NT2/D1 (cell line): ENCODE measurements around the gene RCCD1.
A peak's percentile ranks its signal among the peaks of the same experiment; 100 is the strongest.

Source experiments
- DNase-seq: peaks from one replicate; pipeline ENCODE4 v3.0.0-alpha.2; 2011; ENCODE audit warnings: low read depth, low spot score
- H3K27me3 ChIP-seq: 2 replicates; pipeline ENCODE4 v1.6.0; 2011; ENCODE audit warnings: mild to moderate bottlenecking; ENCODE audit not compliant: insufficient read length, insufficient read depth
- H3K36me3 ChIP-seq: 2 replicates; pipeline ENCODE4 v1.6.1; 2011; ENCODE audit warnings: mild to moderate bottlenecking, low read length, mixed read lengths; ENCODE audit not compliant: insufficient read depth, insufficient read length
- H3K4me1 ChIP-seq: 2 replicates; pipeline ENCODE4 v1.5.1; 2011; ENCODE audit not compliant: insufficient read depth, insufficient read length
- H3K4me3 ChIP-seq: 2 replicates; pipeline ENCODE4 v1.5.1; 2011; ENCODE audit warnings: low read depth; ENCODE audit not compliant: insufficient read length
- H3K9ac ChIP-seq: 2 replicates; pipeline ENCODE4 v1.6.0; 2011; ENCODE audit warnings: low read depth; ENCODE audit not compliant: insufficient read length
- H3K9me3 ChIP-seq: 2 replicates; pipeline ENCODE4 v1.5.1; 2011; ENCODE audit warnings: mild to moderate bottlenecking, low read length; ENCODE audit not compliant: insufficient read depth
- SUZ12 ChIP-seq: IDR thresholded peaks from 2 replicates; pipeline ENCODE4 v1.6.1; 2011; ENCODE audit not compliant: insufficient read length, insufficient read depth; ENCODE audit errors: extremely low read depth
- YY1 ChIP-seq: IDR thresholded peaks from 2 replicates; pipeline ENCODE4 v1.6.1; 2011; ENCODE audit not compliant: insufficient read length, insufficient read depth
- ZNF274 ChIP-seq: IDR thresholded peaks from 2 replicates; pipeline ENCODE4 v1.6.1; 2011; ENCODE audit warnings: mild to moderate bottlenecking, low read depth, low read length

Gene RCCD1

DNA sequence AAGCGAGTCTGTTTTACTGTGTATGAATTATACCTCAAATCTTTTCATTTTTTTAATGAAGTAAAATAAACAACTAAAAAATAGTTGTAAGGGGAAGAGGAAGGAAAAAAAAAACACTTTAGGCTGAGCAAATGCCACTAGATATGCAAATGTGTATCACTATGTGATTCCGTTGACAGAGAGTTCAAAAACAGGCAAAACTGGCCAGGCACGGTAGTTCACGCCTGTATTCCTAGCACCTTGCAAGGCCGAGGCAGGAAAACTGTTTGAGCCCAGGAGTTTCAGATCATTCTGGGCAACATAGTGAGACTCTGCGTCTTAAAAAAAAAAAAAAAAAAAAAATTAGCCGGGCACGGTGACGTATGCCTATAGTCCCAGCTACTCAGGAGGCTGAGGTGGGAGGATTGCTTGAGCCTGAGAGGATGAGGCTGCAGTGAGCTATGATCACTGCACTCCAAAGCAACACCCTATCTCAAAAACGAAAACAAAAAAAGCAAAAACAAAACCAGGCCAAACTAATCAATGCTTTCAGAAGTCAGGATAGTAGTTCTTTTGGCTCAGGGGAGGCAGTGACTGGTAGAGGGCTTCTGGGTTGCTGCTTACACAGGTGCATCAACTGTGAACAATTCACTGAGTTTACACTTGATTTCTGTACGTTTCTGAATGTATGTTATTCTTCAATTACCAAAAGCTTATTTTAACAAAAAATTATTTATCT is 32.3 kb downstream of the RCCD1 start:
- Histone ChIP-seq H3K36me3 (peaks cover 28% of the 10 kb centered on the region), H3K4me1 (peaks cover 7% of the 10 kb centered on the region), H3K4me3 (no peak overlapping the region), H3K27me3 (no peaks in the 10 kb centered on the region), H3K9ac (no peak overlapping the region), H3K9me3 (no peaks in the 10 kb centered on the region)
- no peak for DNase-seq
- no peak for TF ChIP-seq YY1
- no peak for TF ChIP-seq SUZ12
- no peak for TF ChIP-seq ZNF274

DNA sequence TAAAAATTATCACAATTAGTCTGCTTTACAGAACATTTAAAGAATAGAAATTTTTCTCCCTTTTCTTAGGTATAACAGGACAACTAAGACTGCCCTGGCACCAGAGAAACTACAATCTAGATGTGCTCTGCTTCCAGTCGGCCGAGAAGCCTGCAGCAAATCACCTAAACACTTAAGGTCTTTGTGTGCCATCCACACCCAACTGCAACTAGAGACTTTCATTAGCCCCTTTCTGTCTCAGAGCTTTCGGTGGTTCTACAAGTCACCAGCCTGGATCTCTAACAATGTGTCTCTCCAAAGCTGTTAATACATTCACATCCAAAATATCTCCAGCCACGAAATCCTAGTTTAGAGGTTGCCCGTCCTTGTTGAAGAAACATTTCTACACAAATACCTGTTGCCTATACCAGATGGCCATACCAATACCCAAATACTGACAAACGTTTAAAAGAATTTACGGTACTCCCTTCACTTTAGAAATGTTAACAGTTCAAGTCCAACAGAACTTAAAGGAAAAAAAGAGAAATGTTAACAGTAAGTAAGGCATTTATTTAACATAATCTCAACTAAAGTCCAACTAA is 33.0 kb downstream of the RCCD1 start:
- no peaks in the 10 kb centered on the region for H3K9me3 ChIP-seq
- peaks cover 8% of the 10 kb centered on the region for H3K4me1 ChIP-seq
- H3K36me3 ChIP-seq: peaks cover 22% of the 10 kb centered on the region
- no peaks in the 10 kb centered on the region for H3K27me3 ChIP-seq
- DNase-seq: no peak
- TF ChIP-seq SUZ12 (no peak), ZNF274 (no peak), YY1 (no peak)
- H3K4me3 ChIP-seq: no peak overlapping the region
- H3K9ac ChIP-seq: no peak overlapping the region

DNA sequence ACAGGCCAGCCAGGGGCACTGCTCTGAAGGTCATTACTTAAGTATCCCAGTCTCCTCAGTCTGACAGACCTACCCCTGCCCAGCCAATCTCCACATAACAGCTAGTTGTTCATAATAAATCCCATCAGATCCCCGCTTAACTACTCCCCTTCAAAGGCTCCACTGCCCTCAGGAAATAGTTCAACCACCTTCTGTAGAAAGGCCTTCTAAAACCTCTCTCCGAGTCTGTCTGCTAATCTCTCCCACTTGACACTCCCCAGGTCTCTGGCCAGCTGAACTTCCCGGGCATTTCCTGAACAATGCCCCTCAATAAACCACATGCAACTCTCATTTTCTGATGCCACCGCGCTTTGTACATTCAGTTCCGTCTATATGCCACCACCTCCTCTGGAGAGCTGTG is 33.6 kb downstream of the RCCD1 start:
- Histone ChIP-seq H3K27me3 (no peaks in the 10 kb centered on the region), H3K4me3 (no peak overlapping the region), H3K4me1 (peaks cover 8% of the 10 kb centered on the region), H3K9me3 (no peaks in the 10 kb centered on the region), H3K9ac (no peak overlapping the region), H3K36me3 (peaks cover 16% of the 10 kb centered on the region)
- TF ChIP-seq SUZ12 (no peak), ZNF274 (no peak), YY1 (no peak)
- DNase-seq: no peak

DNA sequence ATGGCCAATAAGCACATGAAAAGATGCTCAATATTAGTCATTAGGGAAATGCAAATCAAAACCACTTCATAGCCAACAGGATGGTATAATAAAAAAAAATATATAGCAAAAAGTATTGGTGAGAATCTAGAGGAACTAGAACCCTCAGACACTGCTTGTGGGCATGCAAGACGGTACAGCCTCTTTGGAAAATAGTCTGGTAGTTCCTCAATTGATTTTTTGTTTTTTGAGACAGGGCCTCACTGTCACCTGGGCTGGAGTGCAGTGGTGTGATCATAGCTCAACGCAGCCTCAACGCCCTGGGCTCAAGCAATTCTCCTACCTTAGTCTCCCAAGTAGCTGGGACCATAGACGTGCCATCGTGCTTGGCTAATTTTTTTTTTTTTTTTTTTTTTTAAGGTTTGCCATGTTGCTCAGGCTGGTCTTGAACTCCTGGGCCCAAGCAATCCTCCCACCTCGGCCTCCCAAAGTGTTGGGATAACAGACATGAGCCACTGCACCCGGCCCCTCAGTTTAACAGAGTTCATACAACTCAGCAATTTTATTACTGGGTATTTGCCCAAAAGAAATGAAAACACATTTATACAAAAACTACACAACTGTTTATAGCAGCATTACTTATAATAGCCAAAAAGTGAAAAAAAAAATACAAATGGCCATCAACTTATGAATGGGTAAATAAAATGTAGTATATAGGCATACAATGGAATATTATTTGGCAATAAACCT is 34.5 kb downstream of the RCCD1 start:
- Histone ChIP-seq H3K4me1 (peaks cover 8% of the 10 kb centered on the region), H3K4me3 (no peak overlapping the region), H3K27me3 (no peaks in the 10 kb centered on the region), H3K9ac (no peak overlapping the region), H3K36me3 (peaks cover 7% of the 10 kb centered on the region), H3K9me3 (no peaks in the 10 kb centered on the region)
- TF ChIP-seq YY1 (no peak), SUZ12 (no peak), ZNF274 (no peak)
- no peak for DNase-seq

DNA sequence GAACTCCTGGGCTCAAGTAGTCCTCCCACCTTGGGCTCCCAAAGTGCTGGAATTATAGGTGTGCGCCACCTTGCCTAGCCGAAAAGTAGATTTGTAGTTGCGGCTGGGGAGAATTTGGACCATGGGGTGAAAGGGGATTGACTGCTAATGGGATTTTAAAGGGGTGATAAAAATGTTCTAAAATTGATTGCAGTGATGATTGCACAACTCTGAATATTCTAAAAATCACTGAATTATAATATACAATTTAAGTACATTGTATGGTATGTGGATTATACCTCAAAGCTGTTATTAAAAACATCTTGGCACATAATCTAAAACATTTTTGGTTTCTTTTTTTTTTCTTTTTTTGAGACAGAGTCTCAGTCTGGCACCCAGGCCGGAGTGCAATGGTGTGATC is 35.8 kb downstream of the RCCD1 start:
- Histone ChIP-seq H3K4me3 (no peak overlapping the region), H3K9ac (no peak overlapping the region), H3K4me1 (peaks cover 8% of the 10 kb centered on the region), H3K36me3 (peaks cover 2% of the 10 kb centered on the region), H3K27me3 (no peaks in the 10 kb centered on the region), H3K9me3 (no peaks in the 10 kb centered on the region)
- no peak for DNase-seq
- TF ChIP-seq ZNF274 (no peak), SUZ12 (no peak)

DNA sequence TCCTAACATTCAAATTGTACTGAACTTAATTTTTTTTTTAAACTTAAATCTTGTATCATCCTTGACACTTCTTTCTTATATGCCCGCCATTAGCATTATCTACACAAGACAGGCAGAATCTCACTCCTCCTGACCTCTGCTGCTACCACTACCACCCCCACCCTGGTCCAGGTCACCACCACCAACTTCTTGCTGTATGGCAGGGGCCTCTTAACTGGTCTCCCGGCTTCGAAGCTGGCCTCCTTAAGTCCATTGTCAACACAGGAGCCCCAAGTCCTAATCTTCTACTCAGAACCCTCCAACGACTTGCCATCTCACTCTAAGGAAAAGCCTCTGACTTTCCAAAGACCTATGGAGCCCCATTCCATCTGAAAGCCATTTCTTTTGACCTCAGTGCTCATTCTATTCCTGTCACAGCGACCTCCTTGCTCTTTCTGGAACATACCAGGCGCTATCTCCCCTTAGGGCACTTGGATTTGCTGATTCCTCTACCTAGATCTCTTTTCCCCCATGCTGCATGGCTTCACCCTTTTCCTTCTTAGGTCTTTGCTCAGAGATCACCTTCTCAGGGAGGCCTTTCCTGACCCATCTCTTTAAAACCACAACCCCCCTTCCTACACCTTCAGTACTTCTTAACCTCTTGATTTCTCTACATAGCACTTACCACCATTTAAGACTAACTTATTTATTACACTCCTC is 37.1 kb downstream of the RCCD1 start:
- H3K9me3 ChIP-seq: no peaks in the 10 kb centered on the region
- DNase-seq: no peak
- no peak for TF ChIP-seq YY1
- peaks cover 8% of the 10 kb centered on the region for H3K4me1 ChIP-seq
- no peak overlapping the region for H3K4me3 ChIP-seq
- H3K36me3 ChIP-seq: peaks cover 8% of the 10 kb centered on the region
- no peaks in the 10 kb centered on the region for H3K27me3 ChIP-seq
- H3K9ac ChIP-seq: no peak overlapping the region

DNA sequence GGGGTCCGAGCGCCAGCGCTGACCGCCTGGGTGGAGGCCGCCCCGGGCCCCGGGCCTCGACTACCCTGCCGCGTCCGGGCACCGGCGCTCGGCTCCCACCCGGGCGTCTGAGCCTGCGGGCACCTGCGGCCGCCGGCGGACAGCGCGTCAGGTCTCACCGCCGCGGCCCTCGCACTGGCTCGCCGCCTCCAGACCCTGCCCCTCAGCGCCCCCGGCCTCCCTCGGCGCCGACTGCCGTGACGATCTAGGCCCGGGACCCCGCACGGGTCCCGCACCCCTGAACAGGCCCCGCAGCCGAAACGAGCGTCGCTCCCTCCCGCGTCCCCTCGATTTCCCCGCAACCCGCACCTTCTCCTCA is 39.4 kb downstream of the RCCD1 start:
- TF ChIP-seq SUZ12 (no peak), ZNF274 (no peak), YY1 (no peak)
- peaks cover 27% of the 10 kb centered on the region for H3K36me3 ChIP-seq
- DNase-seq: no peak

More for the DNA sequence above, 39.4 kb downstream of the RCCD1 start:
- H3K9me3 ChIP-seq: no peaks in the 10 kb centered on the region
- peak overlapping the region; percentile 95 for H3K4me3 ChIP-seq
- peak overlapping the region; percentile 96 for H3K9ac ChIP-seq
- peaks cover 3% of the 10 kb centered on the region for H3K4me1 ChIP-seq
- no peaks in the 10 kb centered on the region for H3K27me3 ChIP-seq
